Measurements from ENCODE around the gene SF3A2. TPM values are rescaled to one million over a fixed set of nuclear protein-coding genes. Genes with fewer than 3 reads are reported as not detected.
A peak's percentile ranks its signal among the peaks of the same experiment; 100 is the strongest.

The SF3A2 gene
- total RNA-seq, 1 donor from 2014 or later, result 72.8 TPM

DNA sequence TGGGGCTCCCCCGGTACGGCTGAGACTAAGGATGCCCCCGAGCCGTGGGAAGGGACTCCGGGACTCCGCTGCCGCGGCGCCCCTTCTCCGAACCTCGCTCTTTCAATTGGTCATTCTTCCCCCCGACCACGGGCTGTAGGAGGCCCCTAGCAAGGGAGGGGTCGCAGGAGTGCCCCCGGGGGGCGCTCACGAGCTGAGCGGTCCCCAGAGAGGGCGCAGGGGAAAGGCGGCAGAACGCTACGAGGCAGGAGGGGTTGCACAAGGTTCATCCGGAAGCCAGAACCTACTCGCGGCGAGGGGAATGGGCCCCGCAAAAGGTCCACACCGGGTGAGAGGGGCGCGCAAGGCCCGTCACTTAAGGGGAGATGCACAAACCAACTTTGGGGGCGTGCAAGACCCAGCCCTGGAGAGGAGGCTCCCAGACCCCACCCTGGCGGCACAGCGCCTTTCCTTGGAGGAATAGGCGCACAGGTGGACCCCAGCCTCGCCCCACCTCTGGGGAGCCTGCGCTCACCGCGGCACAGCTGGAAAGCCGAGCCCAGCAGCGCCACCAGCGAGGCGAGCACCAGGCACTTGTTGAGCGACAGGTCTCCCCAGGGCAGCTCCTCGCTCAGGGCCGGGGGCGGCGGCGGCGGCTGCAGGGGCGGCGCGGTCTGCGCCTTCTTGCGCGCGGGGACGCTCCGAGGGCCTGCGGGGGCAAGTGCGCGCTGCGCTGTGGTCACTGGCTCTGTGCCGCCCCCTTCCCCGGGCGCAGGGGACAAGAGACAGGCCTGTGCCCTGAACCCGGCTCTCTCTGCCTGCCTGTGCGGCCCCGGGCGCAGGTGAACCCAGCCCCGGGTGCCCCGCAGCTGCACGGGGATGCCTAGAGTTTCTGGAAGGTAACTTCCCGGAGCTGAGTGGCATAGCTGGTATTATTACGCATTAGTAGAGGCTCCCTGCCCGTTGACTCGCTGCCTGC lies 16.8 kb downstream of the SF3A2 start:
- DNase-seq (ENCODE audit: low spot score), result no peak

DNA sequence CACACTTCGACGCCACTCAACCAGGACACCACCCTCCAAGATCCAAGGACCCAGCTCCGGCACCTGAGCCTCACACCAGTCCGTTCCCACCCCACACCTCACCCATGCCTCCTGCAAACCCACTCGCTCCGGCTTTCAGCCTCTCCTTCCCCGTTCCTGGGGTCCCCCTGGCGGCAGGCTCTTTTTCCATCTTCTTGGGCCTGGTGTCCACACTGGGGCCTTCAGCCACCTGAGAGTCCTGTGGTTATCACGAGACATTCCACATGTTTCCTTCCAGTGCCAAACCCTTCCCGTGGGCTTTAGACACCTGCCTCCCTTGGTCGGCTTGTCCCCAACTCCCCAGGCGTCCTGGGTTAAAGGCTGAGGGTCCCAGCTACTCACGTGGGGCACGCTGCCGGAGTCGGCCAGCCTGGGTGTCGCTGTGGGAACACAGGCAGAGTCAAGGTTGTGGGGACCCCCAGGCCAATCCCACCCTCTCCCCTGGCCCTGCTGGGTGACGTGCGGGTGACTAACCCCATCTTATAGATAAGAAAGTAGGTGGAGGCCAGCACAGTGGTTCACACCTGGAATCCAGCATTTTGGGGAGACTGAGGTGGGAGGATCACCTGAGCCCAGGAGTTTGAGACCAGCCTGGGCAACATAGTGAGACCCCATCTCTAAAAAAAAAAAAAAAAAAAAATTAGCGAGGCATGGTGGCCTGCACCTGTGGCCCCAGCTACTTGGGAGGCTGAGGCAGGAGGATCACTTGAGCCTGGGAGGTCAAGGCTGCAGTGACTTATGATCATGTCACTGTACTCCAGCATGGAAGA lies 17.6 kb downstream of the SF3A2 start:
- no peak for DNase-seq (ENCODE audit: low spot score)

- no peak for DNase-seq (ENCODE audit: low spot score)
Measured at GRCh38 chr19:2255112-2255845, 18.7 kb downstream of the SF3A2 start.

DNA sequence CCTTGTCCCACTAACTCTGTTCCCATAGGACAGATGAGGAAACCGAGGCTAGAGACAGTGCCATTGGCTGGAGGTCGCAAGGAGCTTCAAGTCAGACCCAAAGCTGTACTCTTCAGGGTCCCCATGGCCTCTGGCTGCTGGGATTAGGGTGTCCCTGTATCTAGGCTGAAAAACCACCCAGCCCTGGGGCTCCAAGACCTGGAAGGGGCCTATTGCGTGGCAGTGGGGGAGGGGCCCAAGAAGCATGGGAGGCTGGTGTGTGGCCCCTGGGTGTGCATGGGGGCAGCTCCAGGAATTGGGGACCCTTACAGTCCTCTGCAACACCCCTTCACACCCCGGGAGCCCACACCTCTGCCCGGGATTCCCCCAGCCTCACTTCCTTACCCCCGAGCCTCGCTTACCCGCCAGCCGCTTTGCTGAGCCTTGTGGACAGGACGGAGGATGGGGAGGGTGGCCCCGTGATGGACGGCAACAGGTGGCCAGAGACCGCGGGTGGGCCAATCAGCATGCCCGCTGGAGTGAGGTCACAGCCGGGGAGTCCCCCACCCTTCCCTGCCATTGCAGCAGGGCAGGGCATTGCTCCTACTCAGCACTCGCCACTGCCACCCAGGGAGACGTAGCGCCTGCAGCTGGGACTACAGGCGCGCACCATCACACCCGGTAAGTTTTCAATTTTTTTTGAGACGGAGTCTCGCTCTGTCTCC lies 19.5 kb downstream of the SF3A2 start, which contains the start of gene JSRP1:
Gene JSRP1, minus strand, starts transcription at position 436 of the 704 bp plus-strand sequence. CDS start 1,103 bp downstream, outside the sequence.
- no peak for DNase-seq (ENCODE audit: low spot score)

DNA sequence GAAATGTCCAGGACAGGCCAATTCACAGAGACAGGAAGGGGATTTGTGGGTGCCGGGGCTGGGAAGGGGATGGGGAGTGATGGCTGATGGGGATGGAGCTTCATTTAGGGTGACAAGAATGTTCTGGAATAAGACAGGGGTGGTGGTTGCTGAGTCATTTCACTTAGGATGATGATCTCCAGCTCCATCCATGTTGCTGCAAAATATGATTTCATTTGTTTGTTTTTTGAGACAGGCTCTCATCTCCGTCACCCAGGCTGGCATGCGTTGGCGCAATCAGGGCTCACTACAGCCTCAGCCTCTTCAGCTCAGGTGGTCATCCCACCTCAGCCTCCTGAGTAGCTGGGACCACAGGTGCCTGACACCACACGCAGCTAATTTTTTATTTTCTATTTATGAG lies 22.7 kb downstream of the SF3A2 start:
- DNase-seq (ENCODE audit: low spot score), result no peak

DNA sequence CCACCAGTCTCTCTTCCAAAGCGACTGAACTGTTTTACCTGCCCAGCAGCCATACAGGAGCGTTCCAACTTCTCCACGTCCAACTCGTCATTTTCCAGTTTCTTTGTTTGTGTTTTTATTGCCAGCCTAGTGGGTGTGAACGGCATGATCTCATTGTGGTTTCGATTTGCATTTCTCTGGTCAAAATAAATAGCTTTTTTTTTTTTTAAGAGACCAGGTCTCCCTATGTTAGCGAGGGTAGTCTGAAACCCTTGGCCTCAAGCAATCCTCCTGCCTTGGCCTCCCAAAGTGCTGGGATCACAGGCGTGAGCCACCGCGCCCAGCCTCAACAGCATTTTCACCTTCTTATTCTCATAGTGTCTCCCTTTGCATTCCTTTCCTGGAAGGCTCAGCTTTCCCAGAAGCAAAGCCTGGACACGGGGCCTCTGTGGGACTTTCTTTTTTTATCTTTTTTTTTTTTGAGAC lies 23.7 kb downstream of the SF3A2 start:
- DNase-seq (ENCODE audit: low spot score), result no peak

DNA sequence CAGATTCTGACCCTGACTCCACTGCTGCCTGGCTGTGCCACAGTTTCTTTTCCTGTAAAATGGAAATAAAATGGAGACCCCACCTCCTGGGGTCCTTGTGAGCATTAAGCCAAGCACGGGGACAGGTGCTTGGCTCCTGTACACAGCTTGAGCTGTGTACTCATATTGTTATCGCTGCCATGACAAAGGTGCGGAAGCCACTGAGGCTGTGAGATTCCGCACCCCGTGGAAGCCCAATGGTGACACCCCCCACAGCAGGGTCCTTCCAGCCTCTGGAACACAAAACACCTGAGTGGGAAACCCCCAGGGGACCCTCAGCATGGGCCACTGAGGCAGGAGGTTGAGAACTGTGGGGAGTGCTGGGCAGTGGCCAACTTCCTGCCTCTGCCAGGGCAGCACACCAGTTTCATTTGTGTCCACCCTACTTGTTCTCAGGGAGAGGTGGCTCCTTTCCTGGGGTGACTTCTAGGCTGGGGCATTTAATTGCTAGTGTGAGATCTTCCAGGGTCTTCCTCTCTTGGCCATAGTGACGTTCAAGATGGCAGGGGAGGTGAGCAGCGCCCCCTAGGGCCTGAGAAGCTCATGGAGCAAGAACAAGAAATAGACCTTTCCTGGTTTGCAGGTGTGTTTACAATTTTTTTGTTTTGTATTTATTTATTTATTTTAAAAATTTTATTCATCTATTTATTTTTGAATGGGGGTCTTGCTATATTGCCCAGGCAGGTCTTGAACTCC lies 25.0 kb downstream of the SF3A2 start:
- no peak for DNase-seq (ENCODE audit: low spot score)

DNA sequence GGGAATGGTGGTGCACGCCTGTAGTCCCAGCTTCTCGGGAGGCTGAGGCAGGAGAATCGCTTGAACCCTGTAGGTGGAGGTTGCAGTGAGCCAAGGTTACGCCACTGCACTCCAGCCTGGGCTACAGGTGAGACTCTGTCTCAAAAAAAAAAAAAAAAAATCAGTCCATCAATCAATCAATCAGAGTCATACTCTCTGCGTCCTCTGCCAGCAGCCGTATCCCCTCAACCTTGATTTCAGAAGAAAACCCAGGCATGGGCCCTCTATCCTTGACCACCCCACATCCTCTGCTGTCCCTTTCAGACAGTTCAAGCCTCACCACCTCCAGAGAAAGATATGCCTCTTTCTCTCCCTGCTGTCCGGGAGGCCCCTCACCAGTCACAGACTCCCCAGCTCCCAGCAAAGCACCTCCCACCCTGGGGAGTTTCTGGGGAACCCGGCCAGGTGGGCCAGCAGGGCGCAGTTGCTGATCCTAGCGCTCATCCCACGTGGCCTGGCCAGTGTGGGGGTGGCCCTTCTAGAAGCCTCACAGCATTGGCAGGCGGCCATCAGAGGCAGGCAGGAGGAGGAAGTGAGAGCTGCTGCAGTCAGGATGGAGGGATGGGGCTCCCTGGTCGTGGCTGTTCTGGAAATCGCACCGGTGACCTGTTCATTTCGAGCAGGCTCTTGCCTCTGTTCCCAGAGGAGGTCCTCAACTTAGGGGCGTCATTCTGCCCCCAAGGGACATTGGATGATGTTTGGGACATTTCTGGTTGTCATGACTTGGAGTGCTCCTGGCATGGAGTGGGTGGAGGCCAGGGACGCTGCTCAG lies 29.8 kb downstream of the SF3A2 start:
- DNase-seq (ENCODE audit: low spot score), result peak; percentile 89

DNA sequence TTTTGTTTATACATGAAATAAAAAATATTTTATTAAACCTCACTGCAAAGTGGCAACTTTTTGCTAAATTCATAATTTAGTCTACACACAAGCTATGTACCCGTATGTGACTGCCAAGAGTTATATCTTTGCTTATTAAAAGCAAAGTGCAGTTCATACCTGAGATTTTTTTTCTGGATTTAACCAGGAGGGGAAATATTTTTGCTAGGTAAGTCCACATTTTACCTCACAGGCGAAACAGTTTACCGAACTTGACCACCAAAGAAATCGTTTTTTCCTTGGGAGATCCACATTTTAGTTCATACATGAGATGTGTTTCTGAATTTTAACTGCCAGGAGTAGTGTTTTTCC lies 31.8 kb downstream of the SF3A2 start:
- no peak for DNase-seq (ENCODE audit: low spot score)

- no peak for DNase-seq (ENCODE audit: low spot score)
Measured at GRCh38 chr19:2268861-2269243, 32.2 kb downstream of the SF3A2 start.

DNA sequence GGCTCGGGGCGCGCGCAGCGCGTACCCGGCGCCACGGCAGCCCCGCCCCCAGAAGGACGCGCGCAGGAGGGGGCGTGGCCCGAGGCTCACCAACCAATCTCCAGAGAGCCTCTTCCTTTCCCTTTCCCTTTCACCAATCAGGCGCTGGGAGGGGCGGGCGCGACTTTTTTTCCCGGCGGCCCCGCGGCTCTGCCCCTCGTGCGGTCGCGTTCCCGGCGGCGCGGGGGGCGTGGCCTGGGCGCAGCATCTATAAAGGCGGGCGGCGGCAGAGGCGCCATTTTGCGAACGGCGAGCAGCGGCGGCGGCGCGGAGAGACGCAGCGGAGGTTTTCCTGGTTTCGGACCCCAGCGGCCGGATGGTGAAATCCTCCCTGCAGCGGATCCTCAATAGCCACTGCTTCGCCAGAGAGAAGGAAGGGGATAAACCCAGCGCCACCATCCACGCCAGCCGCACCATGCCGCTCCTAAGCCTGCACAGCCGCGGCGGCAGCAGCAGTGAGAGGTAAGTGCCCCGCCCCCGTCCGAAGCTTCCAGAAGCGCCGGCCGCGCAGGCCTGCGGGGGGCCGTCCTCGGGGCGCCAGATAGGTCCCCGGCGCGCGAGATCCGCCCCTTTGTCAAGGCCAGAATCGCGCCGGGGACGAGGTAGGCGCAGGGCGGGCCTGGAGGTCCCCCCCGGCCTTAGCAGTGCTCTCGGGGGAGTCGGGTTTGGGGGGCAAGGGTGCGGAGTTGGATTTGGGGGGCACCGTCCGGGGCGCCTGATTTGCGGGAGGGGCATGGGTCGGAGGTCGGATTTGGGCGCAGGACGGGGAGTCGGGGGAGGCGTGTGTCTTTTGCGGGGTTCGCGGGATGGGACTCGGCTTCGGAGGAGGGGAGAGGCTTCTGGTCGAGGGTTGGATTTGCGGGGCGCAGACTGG lies 32.9 kb downstream of the SF3A2 start:
- DNase-seq (ENCODE audit: low spot score), result peak; percentile 98

DNA sequence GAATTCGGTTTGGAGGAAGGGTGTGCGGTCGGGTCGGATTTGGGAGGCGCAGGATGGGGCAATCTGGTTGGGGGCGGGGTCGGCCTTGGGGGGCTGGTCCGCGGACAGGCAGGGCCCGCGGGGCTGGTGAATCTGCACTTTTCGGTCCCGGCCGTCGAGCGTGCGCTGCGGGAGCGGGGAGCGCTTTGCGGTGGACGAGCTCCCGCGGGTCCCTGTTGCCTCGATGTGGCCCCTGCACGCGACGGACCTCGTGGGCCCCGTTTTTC lies 33.5 kb downstream of the SF3A2 start:
- no peak for DNase-seq (ENCODE audit: low spot score)

DNA sequence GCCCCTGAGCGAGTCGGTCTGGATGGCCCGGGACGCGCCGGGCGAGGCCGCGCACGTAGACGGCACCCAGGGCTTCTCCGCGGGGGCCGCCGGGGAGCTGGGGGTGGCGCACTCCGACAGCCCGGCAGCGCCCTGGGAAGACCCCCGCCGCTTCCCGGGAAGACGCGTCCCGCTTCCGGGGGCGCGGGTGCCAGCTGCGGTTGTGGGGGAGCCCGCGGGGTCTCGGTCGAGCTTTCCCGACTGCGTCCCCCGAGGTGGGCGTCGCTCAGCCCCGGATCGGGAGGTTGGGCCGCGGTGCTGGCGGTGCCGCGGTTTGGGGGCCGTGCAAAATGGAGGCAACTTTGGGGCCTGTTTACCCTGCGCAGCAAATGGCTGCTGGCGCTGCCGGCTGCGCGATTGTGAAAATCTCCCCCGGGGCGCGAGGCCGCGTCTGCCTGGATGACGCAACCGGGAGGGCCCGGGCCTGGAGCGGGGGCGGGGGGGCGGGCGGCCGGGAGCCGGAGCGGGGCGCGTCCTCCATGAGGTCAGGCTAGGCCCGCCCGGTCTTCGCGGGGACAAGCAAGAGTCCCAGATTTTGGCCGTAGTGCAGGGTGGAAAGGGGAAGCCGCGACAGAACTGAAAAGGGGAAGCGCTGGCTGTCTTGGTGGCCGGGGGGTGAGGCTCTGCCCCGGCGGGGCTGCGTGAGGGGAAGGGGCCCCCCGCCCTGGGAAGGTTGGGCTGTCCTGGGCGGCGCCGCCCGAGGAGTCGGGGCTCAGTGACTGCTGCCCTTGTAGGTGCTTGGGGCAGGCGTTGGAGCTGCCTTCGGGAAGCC lies 34.0 kb downstream of the SF3A2 start:
- DNase-seq (ENCODE audit: low spot score), result peak; percentile 84

- DNase-seq (ENCODE audit: low spot score), result no peak
Measured at GRCh38 chr19:2271234-2272103, 34.8 kb downstream of the SF3A2 start.

GRCh38 chr19:2273356-2274184 lies 36.9 kb downstream of the SF3A2 start:
- DNase-seq (ENCODE audit: low spot score), result peak; percentile 68

DNA sequence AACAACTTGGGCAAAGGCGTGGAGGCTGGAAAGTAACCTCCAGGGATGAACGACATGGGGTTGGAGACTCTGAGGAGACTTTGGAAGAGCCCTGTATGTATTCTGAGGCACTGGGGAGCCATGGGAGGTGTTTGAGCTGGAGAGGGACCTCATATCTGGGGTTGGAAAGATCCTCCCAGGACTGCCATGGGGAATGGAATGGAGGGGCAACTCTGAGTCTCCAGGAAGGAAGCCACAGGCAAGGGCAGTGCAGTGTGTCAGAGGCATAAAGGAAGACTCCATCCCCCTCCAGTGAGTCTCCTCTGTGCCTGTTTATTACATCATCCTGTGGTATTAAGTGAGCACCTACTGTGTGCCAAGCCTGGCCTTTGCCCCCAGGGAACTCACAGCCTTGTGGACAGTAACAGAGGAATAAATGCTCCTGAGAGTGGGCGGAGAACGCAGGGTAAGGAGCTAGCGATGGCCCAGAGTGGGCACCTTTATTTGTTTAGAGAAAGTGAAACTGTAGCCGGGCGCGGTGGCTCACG lies 37.6 kb downstream of the SF3A2 start:
- DNase-seq (ENCODE audit: low spot score), result no peak
